Thoracic aorta (tissue), 2 donors: Measurements from ENCODE around the gene EPGN. TPM values are rescaled to one million over a fixed set of nuclear protein-coding genes. Genes with fewer than 3 reads are reported as not detected.

Experiments
- ATAC-seq: fragments of 150-250 bp; one replicate; pipeline ENCODE4 v1.8.0; 2017; ENCODE audit warnings: low read depth; ENCODE audit not compliant: insufficient number of reproducible peaks, low FRiP score
- DNase-seq: peaks from one replicate; pipeline ENCODE4 v3.0.0-alpha.2; 2020; ENCODE audit warnings: low spot score
- H3K27ac ChIP-seq, 2 donors: fragments of 200-600 bp; sonication (generic); 1 replicate in 1 of 2; 2 replicates in 1 of 2; pipeline ENCODE4 v1.5.1; 2016; ENCODE audit warnings: mild to moderate bottlenecking in 2 of 2, moderate library complexity in 2 of 2
- H3K27me3 ChIP-seq: fragments of 200-600 bp; sonication (generic); replicated peaks from 2 replicates; pipeline ENCODE4 v1.6.0; 2016; ENCODE audit warnings: mild to moderate bottlenecking; ENCODE audit not compliant: insufficient read depth
- H3K36me3 ChIP-seq: fragments of 200-600 bp; sonication (generic); one replicate; pipeline ENCODE4 v1.5.1; 2016
- H3K4me1 ChIP-seq, 2 donors: fragments of 200-600 bp; sonication (generic); 1 replicate in 1 of 2; 2 replicates in 1 of 2; pipeline versions ENCODE4 v1.5.1 to v1.6.0; 2016; ENCODE audit warnings: low read depth in 2 of 2, mild to moderate bottlenecking in 1 of 2; ENCODE audit not compliant: control insufficient read depth in 1 of 2
- H3K4me3 ChIP-seq: fragments of 200-600 bp; sonication (generic); 2 replicates; pipeline ENCODE4 v1.5.1; 2016; ENCODE audit warnings: mild to moderate bottlenecking
- H3K9me3 ChIP-seq: fragments of 200-600 bp; sonication (generic); 2 replicates; pipeline ENCODE4 v1.5.1; 2016
- total RNA-seq, 2 donors: library from RNA; depleted of rRNA; stranded (reverse); fragments of >200 nt; gene quantifications; one replicate each; pipeline versions ENCODE4 v1.1.0 to v1.2.3, GENCODE V29; 2016
- TF ChIP-seq, protein P1 (sequence below): fragments of 200-600 bp; sonication (generic); IDR thresholded peaks from one replicate; pipeline ENCODE4 v1.5.1; 2019; ENCODE audit warnings: antibody characterized with exemption

EPGN gene
- total RNA-seq, 2 donors from 2014 or later = 1.6 TPM; not detected in 1

DNA sequence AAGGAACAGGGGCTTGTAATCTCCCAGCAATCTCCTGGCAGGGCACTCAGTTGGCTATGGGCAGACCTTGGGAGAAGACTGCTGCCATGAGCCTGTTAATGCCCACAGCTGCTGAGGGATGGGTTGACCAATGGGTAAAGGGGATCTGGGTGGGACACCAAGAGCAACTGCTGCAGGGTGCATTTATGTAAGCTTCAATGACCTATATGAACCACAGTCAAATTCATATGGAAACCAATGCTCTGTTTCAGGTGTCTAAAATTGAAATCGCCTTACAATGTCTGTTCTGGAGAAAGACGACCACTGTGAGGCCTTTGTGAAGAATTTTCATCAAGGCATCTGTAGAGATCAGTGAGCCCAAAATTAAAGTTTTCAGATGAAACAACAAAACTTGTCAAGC is 6.1 kb downstream of the EPGN start:
- no peak overlapping the region for H3K4me3 ChIP-seq
- no peaks in the 10 kb centered on the region for H3K27me3 ChIP-seq
- no peaks in the 10 kb centered on the region for H3K9me3 ChIP-seq
- ATAC-seq (no peak), DNase-seq (no peak)
- TF ChIP-seq, protein P1, sequence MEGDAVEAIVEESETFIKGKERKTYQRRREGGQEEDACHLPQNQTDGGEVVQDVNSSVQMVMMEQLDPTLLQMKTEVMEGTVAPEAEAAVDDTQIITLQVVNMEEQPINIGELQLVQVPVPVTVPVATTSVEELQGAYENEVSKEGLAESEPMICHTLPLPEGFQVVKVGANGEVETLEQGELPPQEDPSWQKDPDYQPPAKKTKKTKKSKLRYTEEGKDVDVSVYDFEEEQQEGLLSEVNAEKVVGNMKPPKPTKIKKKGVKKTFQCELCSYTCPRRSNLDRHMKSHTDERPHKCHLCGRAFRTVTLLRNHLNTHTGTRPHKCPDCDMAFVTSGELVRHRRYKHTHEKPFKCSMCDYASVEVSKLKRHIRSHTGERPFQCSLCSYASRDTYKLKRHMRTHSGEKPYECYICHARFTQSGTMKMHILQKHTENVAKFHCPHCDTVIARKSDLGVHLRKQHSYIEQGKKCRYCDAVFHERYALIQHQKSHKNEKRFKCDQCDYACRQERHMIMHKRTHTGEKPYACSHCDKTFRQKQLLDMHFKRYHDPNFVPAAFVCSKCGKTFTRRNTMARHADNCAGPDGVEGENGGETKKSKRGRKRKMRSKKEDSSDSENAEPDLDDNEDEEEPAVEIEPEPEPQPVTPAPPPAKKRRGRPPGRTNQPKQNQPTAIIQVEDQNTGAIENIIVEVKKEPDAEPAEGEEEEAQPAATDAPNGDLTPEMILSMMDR = no peak
- H3K4me1 ChIP-seq = no peaks in the 10 kb centered on the region
- H3K27ac ChIP-seq = no peak overlapping the region
- no peaks in the 10 kb centered on the region for H3K36me3 ChIP-seq

DNA sequence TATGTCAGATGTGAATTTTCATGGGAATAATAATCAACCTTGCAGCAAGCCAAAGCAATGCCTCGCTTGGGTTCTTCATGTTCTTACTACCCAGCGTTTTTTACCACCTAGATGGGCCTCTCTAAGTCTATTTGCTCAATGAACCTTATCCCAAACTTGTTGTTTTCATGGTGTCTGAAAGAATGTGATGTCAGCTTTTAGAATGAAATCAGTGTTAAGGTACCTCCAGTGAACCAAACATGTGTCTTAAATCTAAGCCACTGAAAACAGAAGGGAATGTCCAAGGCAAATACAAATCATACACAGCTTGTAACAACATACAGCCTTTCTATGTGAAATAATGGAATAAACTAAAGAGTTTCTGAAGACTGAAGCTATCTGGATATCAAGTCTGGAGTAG is 6.7 kb downstream of the EPGN start:
- TF ChIP-seq, protein P1 = no peak
- no peaks in the 10 kb centered on the region for H3K9me3 ChIP-seq
- H3K4me1 ChIP-seq = no peaks in the 10 kb centered on the region
- ATAC-seq = no peak
- H3K27ac ChIP-seq = no peak overlapping the region
- H3K4me3 ChIP-seq = no peak overlapping the region
- H3K36me3 ChIP-seq = no peaks in the 10 kb centered on the region
- no peak for DNase-seq
- no peaks in the 10 kb centered on the region for H3K27me3 ChIP-seq

DNA sequence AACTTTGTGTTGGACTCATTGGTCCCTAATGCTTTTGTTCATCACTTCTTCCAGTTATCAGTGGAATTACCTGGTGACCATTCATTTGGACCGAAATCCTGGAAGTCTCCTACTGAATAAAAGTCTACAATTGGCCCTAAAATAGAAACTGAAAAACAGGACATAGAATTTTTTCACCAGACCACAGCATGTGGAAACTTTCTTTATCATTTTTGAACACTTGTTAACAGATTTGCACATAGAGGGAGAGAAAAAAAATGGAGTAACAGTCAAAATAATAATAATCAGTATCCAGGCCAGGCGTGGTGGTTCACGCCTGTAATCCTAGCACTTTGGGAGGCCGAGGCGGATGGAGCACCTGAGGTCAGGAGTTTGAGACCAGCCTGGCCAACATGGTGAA is 7.1 kb downstream of the EPGN start:
- Histone ChIP-seq H3K4me1 (no peaks in the 10 kb centered on the region), H3K27me3 (no peaks in the 10 kb centered on the region), H3K4me3 (no peak overlapping the region), H3K27ac (no peak overlapping the region), H3K9me3 (no peaks in the 10 kb centered on the region), H3K36me3 (no peaks in the 10 kb centered on the region)
- DNase-seq (no peak), ATAC-seq (no peak)
- TF ChIP-seq, protein P1 = no peak

DNA sequence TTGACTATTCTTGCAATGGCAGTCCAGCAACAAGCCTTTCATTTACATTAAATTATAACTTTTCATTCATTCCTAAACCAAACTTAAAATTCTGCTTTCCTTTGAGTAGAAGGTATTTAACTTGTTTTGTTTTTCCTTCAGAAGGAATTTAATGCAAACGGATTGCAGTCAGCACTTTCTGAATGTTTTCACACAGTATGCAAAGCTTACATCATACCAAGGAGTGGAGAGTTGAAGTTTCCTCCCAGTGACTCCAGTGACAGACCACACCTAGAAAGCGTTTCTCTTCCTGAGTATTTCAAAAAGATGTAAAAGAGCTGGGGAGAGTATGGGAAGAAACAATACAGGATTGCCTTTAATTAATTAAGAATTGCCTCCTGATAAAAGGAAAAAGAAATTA is 8.1 kb downstream of the EPGN start:
- Histone ChIP-seq H3K36me3 (no peaks in the 10 kb centered on the region), H3K27ac (no peak overlapping the region), H3K4me1 (no peaks in the 10 kb centered on the region), H3K4me3 (no peak overlapping the region), H3K9me3 (no peaks in the 10 kb centered on the region), H3K27me3 (no peaks in the 10 kb centered on the region)
- no peak for ATAC-seq
- DNase-seq = no peak
- TF ChIP-seq, protein P1 = no peak

DNA sequence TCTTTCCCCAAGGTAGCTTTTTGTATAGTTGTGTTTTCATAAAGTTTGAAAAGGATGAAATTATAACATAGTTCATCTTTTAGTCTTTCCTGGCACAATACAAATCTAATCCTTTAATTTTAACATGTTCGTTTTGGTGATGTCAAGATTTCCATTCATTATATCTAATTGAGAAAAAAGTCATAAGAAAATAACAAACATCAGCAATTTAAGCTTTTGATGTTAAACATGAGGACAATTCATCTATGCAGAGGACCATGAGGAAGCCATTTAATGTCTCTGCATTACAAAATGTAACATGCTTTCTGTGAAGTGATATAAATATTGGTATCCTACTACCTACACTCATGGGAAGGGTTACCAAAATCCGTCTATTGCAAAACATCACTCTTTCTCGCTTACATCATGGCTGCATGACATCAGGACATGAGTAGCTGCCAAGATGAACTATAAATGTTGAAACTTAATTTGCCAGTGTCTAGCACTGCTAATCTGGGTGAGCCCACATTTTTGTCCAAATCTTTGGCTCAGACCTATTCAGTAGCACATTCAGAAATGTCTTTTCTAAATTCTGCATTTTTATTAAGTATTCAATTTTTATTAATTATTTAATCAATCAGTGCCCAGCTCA is 9.5 kb downstream of the EPGN start:
- H3K4me1 ChIP-seq = no peaks in the 10 kb centered on the region
- no peak for DNase-seq
- H3K4me3 ChIP-seq = no peak overlapping the region
- H3K36me3 ChIP-seq = no peaks in the 10 kb centered on the region
- ATAC-seq = no peak
- H3K9me3 ChIP-seq = no peaks in the 10 kb centered on the region
- TF ChIP-seq, protein P1 = no peak
- no peak overlapping the region for H3K27ac ChIP-seq
- no peaks in the 10 kb centered on the region for H3K27me3 ChIP-seq
